ENCODE results near the gene DECR2. TPM values are rescaled to one million over a fixed set of nuclear protein-coding genes. Genes with fewer than 3 reads are reported as not detected.

The DECR2 gene, protein sequence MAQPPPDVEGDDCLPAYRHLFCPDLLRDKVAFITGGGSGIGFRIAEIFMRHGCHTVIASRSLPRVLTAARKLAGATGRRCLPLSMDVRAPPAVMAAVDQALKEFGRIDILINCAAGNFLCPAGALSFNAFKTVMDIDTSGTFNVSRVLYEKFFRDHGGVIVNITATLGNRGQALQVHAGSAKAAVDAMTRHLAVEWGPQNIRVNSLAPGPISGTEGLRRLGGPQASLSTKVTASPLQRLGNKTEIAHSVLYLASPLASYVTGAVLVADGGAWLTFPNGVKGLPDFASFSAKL
- 17.9 and 18.2 TPM in 2 replicates for total RNA-seq

DNA sequence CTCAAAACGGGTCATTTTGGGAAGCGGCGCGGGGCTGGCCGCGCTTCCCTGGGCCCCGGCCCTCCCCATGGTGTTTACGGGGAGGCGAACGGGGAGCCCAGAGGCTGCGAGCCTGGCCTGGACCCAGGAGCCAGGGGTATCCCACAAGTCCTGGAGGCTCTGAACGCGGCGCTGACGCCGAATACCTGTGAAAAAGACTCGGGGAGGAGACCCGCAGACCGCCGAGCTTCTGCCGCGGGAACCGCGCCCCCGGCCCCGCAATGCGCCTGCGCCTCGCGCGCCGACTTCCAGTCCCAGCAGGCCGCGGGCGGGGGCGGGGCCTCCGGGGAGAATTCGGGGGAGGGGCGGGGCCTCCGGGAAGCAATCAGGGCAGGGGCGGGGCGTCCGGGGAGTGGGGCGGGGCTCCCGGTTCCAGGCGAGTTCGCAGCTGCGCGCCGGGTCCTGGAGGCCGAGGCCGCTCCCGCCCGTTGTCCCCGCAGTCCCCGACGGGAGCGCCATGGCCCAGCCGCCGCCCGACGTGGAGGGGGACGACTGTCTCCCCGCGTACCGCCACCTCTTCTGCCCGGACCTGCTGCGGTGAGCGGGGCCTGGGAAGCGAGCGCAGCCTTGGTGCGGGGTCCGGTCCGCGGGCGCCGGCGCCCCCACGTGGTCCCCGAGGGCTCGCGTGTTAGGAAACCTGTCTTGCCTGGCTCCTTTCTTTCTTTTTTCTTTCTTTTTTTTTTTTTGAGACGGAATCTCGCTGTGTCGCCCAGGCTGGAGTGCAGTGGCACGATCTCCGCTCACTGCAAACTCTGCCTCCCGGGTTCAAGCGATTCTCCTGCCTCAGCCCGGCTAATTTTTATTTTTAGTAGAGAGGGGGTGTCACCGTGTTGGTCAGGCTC, at the start of gene DECR2:
TSS of gene DECR2 (plus strand) at position 418 of the 881 bp plus-strand sequence. CDS start at position 497, 79 bp downstream.

DNA sequence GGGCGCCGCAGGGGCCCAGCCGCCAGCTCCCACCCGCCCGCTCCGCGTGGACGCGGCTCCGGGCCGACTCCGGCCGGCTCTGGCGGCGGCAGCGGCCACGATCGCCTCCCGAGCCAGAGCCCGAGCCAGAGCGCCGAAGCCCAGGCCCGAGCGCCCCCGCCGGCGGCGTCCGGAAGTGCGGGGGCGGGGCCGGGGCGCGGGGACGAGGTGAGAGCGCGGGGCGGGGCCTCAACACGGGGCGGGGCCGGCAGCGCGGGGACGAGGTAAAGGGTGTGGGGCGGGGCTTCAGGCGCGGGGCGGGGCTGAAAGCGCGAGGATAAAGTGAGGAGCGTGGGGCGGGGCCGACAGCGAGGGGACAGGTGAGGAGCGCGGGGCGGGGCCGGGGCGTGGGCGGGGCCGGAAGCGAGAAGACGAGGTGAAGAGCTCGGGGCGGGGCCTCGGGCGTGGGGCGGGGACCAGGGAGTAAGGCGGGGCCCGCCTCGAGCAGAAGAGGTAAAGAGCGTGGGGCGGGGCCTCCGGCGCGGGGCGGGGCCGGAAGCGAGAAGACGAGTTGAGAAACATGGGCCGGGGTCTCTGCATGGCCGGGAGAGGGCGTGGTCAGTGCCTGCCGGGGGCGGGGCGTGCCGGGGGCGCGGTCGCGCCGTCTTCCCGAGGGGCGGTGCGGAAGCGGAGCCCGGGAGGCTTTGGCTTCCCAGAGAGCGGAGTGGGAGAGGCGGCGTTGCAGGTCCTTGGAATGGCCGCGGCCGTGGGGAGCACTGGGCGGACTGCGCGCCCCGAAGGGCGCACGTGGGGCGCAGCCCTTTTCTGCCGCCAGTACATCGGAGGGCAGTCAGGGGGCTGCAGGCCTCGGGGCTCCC, 48.9 kb upstream of the DECR2 start, which contains the start of gene AXIN1:
TSS of gene AXIN1 (minus strand) at position 177 of the 857 bp plus-strand sequence. CDS start 5,698 bp downstream, outside the sequence.

DNA sequence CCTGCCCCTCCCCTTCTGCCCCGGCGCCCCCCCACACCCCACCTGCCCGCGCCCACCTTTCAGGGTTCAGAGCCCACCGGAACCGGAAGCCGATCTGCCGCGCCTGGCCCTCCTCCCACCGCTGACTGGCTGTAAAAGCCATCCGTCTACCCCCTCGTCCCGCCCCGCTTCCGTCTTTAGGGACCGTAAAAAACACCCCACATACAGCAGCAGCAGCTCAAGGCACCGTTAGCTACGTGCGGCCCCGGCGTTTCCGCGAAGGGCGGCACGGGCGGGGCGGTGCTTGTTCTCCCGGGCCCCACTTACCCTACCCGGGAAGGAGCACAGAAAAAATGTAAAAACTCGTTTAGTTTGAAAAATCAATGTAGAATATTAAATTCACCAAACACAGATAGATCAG, 31.2 kb upstream of the DECR2 start, which contains the start of gene MRPL28:
TSS of gene MRPL28 (minus strand) at position 96 of the 400 bp plus-strand sequence. CDS start 320 bp downstream, outside the sequence.

DNA sequence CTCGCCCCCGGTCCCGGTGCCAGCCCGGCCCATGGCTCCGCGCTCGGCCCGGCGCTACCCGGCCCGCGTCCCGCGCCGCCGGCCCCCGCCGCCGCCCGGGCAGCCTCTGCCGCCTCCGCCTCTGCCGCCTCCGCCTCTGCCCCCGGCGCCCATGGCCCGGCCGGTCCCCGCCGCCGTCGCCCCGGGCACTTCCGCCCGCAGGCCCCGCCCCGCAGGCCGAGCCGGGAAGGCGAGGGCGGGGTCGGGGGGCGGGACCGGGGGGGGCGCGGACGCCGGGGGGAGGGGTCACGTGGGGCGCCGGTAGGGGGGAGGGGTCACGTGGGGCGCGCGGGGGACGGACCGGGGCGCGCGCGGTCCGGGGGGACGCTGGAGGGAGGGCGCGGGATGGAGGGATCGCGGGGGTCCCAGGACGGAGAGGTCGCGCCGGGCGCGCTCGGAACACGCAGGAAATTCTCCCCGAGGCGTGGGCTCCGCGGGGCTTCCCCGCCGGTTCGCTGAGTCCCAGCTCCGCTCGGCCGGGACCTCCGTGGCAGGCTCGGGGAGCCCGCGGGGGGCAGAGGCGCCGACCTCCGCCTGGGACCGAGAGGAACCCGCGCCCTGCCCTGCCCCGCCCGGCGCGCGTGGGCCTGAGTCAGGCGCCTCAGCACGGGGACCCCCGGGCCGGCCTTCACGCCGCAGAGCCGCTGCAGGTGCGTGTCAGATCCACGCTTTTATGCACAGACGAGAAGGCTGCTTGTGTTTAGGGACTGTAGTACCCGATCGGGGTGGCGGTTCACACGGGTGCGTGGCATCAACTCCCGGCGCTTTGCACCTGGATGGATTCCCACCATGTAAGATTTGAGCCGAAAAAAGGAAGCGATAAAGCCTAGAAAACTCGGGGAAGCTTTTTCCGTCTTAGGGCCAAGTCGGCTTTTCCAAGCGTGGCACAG, 19.6 kb upstream of the DECR2 start, which contains the start of gene PGAP6:
TSS of gene PGAP6 (minus strand) at position 190 of the 929 bp plus-strand sequence. CDS start at position 33, 157 bp downstream.

DNA sequence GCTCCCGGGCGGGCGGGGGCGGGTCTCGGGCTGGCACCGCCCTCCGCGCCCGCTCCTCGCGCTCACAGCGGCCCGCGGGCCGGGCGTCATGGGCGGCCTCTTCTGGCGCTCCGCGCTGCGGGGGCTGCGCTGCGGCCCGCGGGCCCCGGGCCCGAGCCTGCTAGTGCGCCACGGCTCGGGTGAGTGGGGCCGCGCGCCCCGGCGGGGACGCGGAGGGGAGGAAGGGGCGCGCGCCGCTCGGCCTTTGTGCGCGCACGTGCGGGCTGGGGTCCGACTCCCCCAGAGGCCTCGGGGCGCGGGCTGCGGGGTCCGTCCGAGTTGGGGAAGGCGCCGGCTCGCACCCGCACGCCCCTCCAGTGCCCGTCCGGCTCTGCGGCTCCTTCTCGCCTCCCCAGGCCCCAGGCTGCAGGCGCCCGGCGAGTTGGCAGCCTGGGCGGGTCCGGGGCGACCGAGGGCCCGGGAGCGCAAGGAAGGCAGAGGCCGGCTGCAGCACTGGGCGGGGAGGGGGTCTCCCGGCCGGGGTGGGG, 4.5 kb upstream of the DECR2 start, which contains the start of gene NME4:
TSS of gene NME4 (plus strand) at position 65 of the 527 bp plus-strand sequence. CDS start at position 89, 24 bp downstream.

DNA sequence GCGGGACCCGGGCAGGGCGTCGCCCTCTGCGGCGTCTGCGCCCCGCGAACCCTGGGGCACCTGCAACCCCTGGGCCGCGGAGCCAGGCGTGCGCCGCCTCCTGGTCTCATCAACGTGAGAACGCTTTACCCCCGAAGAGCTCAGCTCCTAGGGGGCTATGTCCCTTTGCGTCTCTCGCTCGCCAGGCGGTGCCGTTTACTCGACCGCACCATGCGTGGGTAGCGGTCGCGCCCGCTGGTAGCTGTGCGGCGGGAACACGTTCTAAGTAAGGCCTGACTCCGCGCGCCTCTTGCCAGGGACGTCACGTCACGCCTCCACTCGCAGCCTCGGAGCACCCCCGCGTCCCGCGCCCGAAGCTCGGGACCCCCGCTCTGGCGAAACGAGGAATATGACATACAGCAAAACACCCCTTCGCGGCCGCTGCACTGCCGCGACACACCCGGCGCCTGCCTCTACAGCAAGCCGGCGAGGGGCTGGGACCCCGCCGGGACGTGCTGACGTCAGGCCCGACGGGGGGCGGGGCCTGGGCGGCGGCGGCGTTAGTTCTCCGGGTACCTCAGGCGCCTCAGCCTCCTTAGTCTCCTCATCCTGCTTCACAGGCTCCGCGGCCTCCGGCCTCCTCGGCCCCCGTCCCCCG, 23.5 kb downstream of the DECR2 start, which contains the start of gene RAB11FIP3:
TSS of gene RAB11FIP3 (plus strand) at position 568 of the 637 bp plus-strand sequence. CDS start 358 bp downstream, outside the sequence.

Other genes starting within 250 kb of the DECR2 start
- not detected in 2 replicates for gene HBZ, start 249.2 kb upstream of the DECR2 start, total RNA-seq
- gene HBM, start 235.9 kb upstream of the DECR2 start, total RNA-seq, result not detected in 2 replicates
- gene HBA2, start 229.0 kb upstream of the DECR2 start, total RNA-seq, result not detected in 2 replicates
- not detected in 2 replicates for gene HBA1, start 225.2 kb upstream of the DECR2 start, total RNA-seq
- not detected in 2 replicates for gene HBQ1, start 221.4 kb upstream of the DECR2 start, total RNA-seq
- 23.2 and 39.8 TPM in 2 replicates for gene LUC7L, start 172.4 kb upstream of the DECR2 start, total RNA-seq
- 85.0 and 122 TPM in 2 replicates for gene FAM234A, start 167.1 kb upstream of the DECR2 start, total RNA-seq
- under 0.01 and 0.53 TPM in 2 replicates for gene RGS11, start 125.9 kb upstream of the DECR2 start, total RNA-seq
- not detected in 2 replicates for gene ARHGDIG, start 121.3 kb upstream of the DECR2 start, total RNA-seq
- not detected in 2 replicates for gene PDIA2, start 118.7 kb upstream of the DECR2 start, total RNA-seq
- gene AXIN1, start 49.2 kb upstream of the DECR2 start, total RNA-seq, result 13.8 and 14.9 TPM in 2 replicates
- 147 and 185 TPM in 2 replicates for gene MRPL28, start 31.3 kb upstream of the DECR2 start, total RNA-seq
- gene PGAP6, start 19.9 kb upstream of the DECR2 start, total RNA-seq, result 59.1 and 65.0 TPM in 2 replicates
- 116 and 121 TPM in 2 replicates for gene NME4, start 4.7 kb upstream of the DECR2 start, total RNA-seq
- 21.3 and 36.0 TPM in 2 replicates for gene RAB11FIP3, start 23.8 kb downstream of the DECR2 start, total RNA-seq
- 34.9 and 35.8 TPM in 2 replicates for gene CAPN15, start 125.8 kb downstream of the DECR2 start, total RNA-seq
- not detected in 2 replicates for gene PRR35, start 158.5 kb downstream of the DECR2 start, total RNA-seq
- gene NHLRC4, start 165.1 kb downstream of the DECR2 start, total RNA-seq, result 2.8 and 3.2 TPM in 2 replicates
- gene PIGQ, start 168.1 kb downstream of the DECR2 start, total RNA-seq, result 37.4 and 48.4 TPM in 2 replicates
- 19.0 TPM in 2 replicates for gene RAB40C, start 188.2 kb downstream of the DECR2 start, total RNA-seq
- gene WFIKKN1, start 229.1 kb downstream of the DECR2 start, total RNA-seq, result 0.86 TPM in 1 of 2 replicates, not detected in the other
- 103 and 185 TPM in 2 replicates for gene METTL26, start 234.4 kb downstream of the DECR2 start, total RNA-seq
- gene MCRIP2, start 239.9 kb downstream of the DECR2 start, total RNA-seq, result 25.0 and 28.8 TPM in 2 replicates
- 17.6 and 19.3 TPM in 2 replicates for gene WDR90, start 247.5 kb downstream of the DECR2 start, total RNA-seq

Data from myometrial cell (primary cell).